AG04450 (cell line): ENCODE results near the gene PARD3B. TPM values are rescaled to one million over a fixed set of nuclear protein-coding genes. Genes with fewer than 3 reads are reported as not detected.

Experiments used
- CTCF ChIA-PET: fragments of 300-600, 350-600 bp; formaldehyde crosslinking; extraction: SDS; loops from one replicate; lab custom pipeline; 2022; ENCODE audit warnings: antibody characterized with exemption, inconsistent platforms; lab: Charles Lee
- POLR2A ChIA-PET: fragments of 350-600 bp; formaldehyde crosslinking; extraction: SDS; loops from one replicate; lab custom pipeline; 2021; ENCODE audit warnings: antibody characterized with exemption, inconsistent platforms; lab: Yijun Ruan, JAX
- DNase-seq: peaks from one replicate; pipeline ENCODE4 v3.0.0-alpha.2; 2011; ENCODE audit warnings: low read depth, low spot score
- H3K27ac ChIP-seq: one replicate; pipeline ENCODE4 v1.5.1; 2012; ENCODE audit warnings: low read depth, low read length, control low read depth
- H3K27me3 ChIP-seq: one replicate; pipeline ENCODE4 v1.6.0; 2012; ENCODE audit warnings: low read length; ENCODE audit not compliant: control insufficient read depth, insufficient read depth
- H3K4me3 ChIP-seq: 2 replicates; pipeline ENCODE4 v1.5.1; 2011; ENCODE audit warnings: mild to moderate bottlenecking, low read depth, low read length, control low read depth
- H3K9me3 ChIP-seq: 2 replicates; pipeline ENCODE4 v1.5.1; 2012; ENCODE audit warnings: low read length; ENCODE audit not compliant: control insufficient read depth, insufficient read depth
- CTCF ChIP-seq: IDR thresholded peaks from 2 replicates; pipeline ENCODE4 v1.5.1; 2011; ENCODE audit warnings: low read depth, low read length, control low read depth, inconsistent platforms
- polyA plus RNA-seq: library from polyadenylated mRNA; depleted of rRNA; stranded (reverse); fragments of >200 nt; gene quantifications from 2 replicates; pipeline ENCODE4 v1.2.3, GENCODE V29; 2011

The PARD3B gene
- polyA plus RNA-seq, 1 experiment: 8.5 TPM

GRCh38 chr2:205425102-205425501 lies 879.8 kb downstream of the PARD3B start:
- DNase-seq: no peak
- ChIA-PET POLR2A (no interaction called here), CTCF (interaction anchor here (0.6 kb wide), 1 partner anchor 608 kb away, joined by 5 read pairs; no protein-coding TSS in a partner anchor)
- no peak overlapping the region for H3K4me3 ChIP-seq
- no peaks in the 10 kb centered on the region for H3K9me3 ChIP-seq
- H3K27ac ChIP-seq: no peak overlapping the region
- TF ChIP-seq CTCF: no peak
- no peaks in the 10 kb centered on the region for H3K27me3 ChIP-seq

GRCh38 chr2:205427112-205427511 lies 881.8 kb downstream of the PARD3B start:
- POLR2A ChIA-PET: no interaction called here
- no peak for TF ChIP-seq CTCF
- peak; percentile 18 for DNase-seq
- no peak overlapping the region for H3K27ac ChIP-seq
- CTCF ChIA-PET: interaction anchor here (1.7 kb wide), 1 partner anchor 249 kb away, joined by 5 read pairs; no protein-coding TSS in a partner anchor
- no peaks in the 10 kb centered on the region for H3K9me3 ChIP-seq
- H3K27me3 ChIP-seq: no peaks in the 10 kb centered on the region
- no peak overlapping the region for H3K4me3 ChIP-seq

GRCh38 chr2:205428811-205429210 lies 883.5 kb downstream of the PARD3B start:
- no peak overlapping the region for H3K4me3 ChIP-seq
- H3K27me3 ChIP-seq: no peaks in the 10 kb centered on the region
- H3K27ac ChIP-seq: no peak overlapping the region
- POLR2A ChIA-PET: no interaction called here
- no peaks in the 10 kb centered on the region for H3K9me3 ChIP-seq
- DNase-seq: no peak
- CTCF ChIA-PET: interaction anchor here (1.0 kb wide), 1 partner anchor 247 kb away, joined by 4 read pairs; no protein-coding TSS in a partner anchor
- TF ChIP-seq CTCF: no peak

GRCh38 chr2:205435970-205436369 lies 890.7 kb downstream of the PARD3B start:
- POLR2A ChIA-PET: no interaction called here
- H3K27ac ChIP-seq: no peak overlapping the region
- CTCF ChIA-PET: no interaction called here
- no peak overlapping the region for H3K4me3 ChIP-seq
- H3K9me3 ChIP-seq: no peaks in the 10 kb centered on the region
- H3K27me3 ChIP-seq: no peaks in the 10 kb centered on the region
- DNase-seq: no peak
- TF ChIP-seq CTCF: no peak

- CTCF ChIA-PET: no interaction called here
These were observed 893.0 kb downstream of the PARD3B start for GRCh38 chr2:205438241-205438640.

More at GRCh38 chr2:205438241-205438640, 893.0 kb downstream of the PARD3B start:
- TF ChIP-seq CTCF: no peak
- DNase-seq: no peak
- Histone ChIP-seq H3K27ac (no peak overlapping the region), H3K9me3 (no peaks in the 10 kb centered on the region), H3K27me3 (no peaks in the 10 kb centered on the region), H3K4me3 (no peak overlapping the region)
- POLR2A ChIA-PET: no interaction called here
